ENCODE data around the gene SYTL3.
"Not testable (repeated sequence)": the region's sequence is repeated elsewhere in the genome, so short reads cannot be mapped to it uniquely, and the experiment has no call there.

The SYTL3 gene

GRCh38 chr6:158701268-158701667 lies 51.4 kb downstream of the SYTL3 start:
- not testable (repeated sequence) for DNase-seq

GRCh38 chr6:158703111-158703836 lies 53.4 kb downstream of the SYTL3 start:
- DNase-seq: no peak

GRCh38 chr6:158703837-158704822 lies 54.3 kb downstream of the SYTL3 start:
- no peak for DNase-seq

GRCh38 chr6:158705386-158706126 lies 55.7 kb downstream of the SYTL3 start:
- no peak for DNase-seq

- peak; percentile 64 for DNase-seq
Observed at GRCh38 chr6:158706369-158706982, 56.6 kb downstream of the SYTL3 start.

GRCh38 chr6:158707120-158707820 lies 57.4 kb downstream of the SYTL3 start:
- DNase-seq: peak; percentile 5

- DNase-seq: no peak
Observed at GRCh38 chr6:158707821-158708195, 58.0 kb downstream of the SYTL3 start.

GRCh38 chr6:158708239-158708638 lies 58.4 kb downstream of the SYTL3 start:
- DNase-seq: no peak

GRCh38 chr6:158709809-158710208 lies 60.0 kb downstream of the SYTL3 start:
- DNase-seq: peak; percentile 15

GRCh38 chr6:158711264-158711663 lies 61.4 kb downstream of the SYTL3 start:
- no peak for DNase-seq

- no peak for DNase-seq
Observed at GRCh38 chr6:158713469-158713868, 63.6 kb downstream of the SYTL3 start.

GRCh38 chr6:158714706-158715105 lies 64.9 kb downstream of the SYTL3 start:
- DNase-seq: no peak

- DNase-seq: no peak
Observed at GRCh38 chr6:158715330-158716311, 65.8 kb downstream of the SYTL3 start.

GRCh38 chr6:158717341-158718330 lies 67.8 kb downstream of the SYTL3 start:
- no peak for DNase-seq

GRCh38 chr6:158718461-158719046 lies 68.7 kb downstream of the SYTL3 start:
- peak; percentile 36 for DNase-seq

GRCh38 chr6:158722176-158722729 lies 72.4 kb downstream of the SYTL3 start:
- no peak for DNase-seq

GRCh38 chr6:158725704-158726103 lies 75.8 kb downstream of the SYTL3 start:
- DNase-seq: no peak

GRCh38 chr6:158729906-158730540 lies 80.2 kb downstream of the SYTL3 start:
- no peak for DNase-seq
